Heart left ventricle (tissue), 13 donors: ENCODE data around the gene RCC2.

Experiments used
- CTCF ChIP-seq, 12 donors: fragments of 200-600 bp; sonication (generic) in 4 of 12; IDR thresholded peaks; one replicate each; pipeline versions ENCODE4 v1.5.0 to v1.8.0; 2018 to 2022; ENCODE audit warnings: antibody characterized with exemption in 12 of 12, mild to moderate bottlenecking in 5 of 12
- POLR2A ChIP-seq, 2 donors: fragments of 450-650 bp; IDR thresholded peaks; one replicate each; pipeline ENCODE4 v1.6.1; 2017; ENCODE audit warnings: antibody characterized with exemption in 2 of 2, mild to moderate bottlenecking in 2 of 2, moderate library complexity in 2 of 2
- donor health status: ischemic (EF 13 %, LVEDD 7.1; RV severe dilation, severe dysfunction).
- donor health status: DM: no; HTN: yes; CAD: no.
- donor health status: DM: no; HTN: no; CAD: no.
- donor health status: ischemic (EF 25% LVEDD 6.9; RV normal size, moderate dysfunction).
- donor health status: ischemic (EF 25% LVEDD 5.7; RV mildly dilated, moderate dysfunction).
- donor health status: ischemic (EF 35%, LVEDD 5.7; RV mildly dilated, moderate dysfunction).
- donor health status: nonischemic (EF 11% LVEDD 7.7; RV severe dilation, severe dysfunction).
- donor health status: DM: yes; HTN: yes; CAD: no.
- donor health status: PGD.
- donor health status: ischemic (EF 29% LVEDD 5.4; RV normal size, mild dysfunction).
- donor health status: nonischemic (EF 23%, LVEDD 6.1; RV moderate dilation, normal function).

GRCh38 chr1:17433261-17433660 lies 6.2 kb downstream of the RCC2 start:
- no peak for TF ChIP-seq CTCF (IDR thresholded peaks at IDR 0.05)
- no peak for TF ChIP-seq POLR2A (IDR thresholded peaks at IDR 0.05)
